GM12872 (cell line): ENCODE data around the gene SPEM1.

Source experiments
- CTCF ChIP-seq: IDR thresholded peaks from 3 replicates; pipeline ENCODE4 v1.5.1; 2011; ENCODE audit warnings: low read depth, mild to moderate bottlenecking, low read length, moderate library complexity; ENCODE audit not compliant: insufficient read depth

Gene SPEM1

DNA sequence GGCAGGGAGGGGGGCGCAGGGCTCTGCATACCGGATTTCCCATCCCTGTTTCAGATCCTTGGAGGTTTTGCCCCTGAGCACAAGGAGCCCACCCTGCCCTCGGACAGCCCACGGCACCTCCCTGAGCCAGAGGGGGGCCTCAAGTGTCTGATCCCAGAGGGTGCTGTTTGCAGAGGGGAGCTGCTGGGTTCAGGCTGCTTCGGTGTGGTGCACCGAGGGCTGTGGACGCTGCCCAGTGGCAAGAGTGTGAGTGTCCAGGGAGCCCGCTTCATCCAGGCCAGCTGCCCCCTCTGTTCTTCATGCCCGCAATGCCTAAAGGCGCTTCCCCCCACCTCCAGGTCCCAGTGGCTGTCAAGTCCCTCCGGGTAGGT is 36.8 kb upstream of the SPEM1 start:
- no peak for TF ChIP-seq CTCF

DNA sequence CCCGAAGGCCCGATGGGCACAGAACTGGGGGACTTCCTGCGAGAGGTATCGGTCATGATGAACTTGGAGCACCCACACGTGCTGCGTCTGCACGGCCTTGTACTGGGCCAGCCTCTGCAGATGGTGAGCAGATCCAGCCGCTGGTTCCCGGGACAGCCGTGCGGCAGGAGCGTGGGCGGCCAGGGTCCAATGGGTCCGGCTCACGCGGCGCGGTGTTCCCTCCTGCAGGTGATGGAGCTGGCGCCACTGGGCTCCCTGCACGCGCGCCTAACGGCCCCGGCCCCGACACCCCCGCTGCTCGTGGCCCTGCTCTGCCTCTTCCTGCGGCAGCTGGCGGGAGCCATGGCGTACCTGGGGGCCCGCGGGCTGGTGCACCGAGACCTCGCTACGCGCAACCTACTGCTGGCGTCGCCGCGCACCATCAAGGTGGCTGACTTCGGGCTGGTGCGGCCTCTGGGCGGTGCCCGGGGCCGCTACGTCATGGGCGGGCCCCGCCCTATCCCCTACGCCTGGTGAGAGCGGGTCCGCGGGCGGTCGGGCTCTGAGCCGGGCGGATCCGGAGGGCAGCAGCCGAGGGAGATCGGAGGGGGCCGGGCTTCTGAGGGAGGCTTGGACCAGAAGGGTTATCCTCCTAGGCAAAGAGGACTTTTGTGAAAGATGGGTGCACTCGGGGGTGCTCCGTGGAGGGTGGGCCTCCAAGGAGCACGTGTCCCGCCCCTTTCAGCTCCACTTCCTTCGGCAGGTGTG is 36.2 kb upstream of the SPEM1 start:
- no peak for TF ChIP-seq CTCF

DNA sequence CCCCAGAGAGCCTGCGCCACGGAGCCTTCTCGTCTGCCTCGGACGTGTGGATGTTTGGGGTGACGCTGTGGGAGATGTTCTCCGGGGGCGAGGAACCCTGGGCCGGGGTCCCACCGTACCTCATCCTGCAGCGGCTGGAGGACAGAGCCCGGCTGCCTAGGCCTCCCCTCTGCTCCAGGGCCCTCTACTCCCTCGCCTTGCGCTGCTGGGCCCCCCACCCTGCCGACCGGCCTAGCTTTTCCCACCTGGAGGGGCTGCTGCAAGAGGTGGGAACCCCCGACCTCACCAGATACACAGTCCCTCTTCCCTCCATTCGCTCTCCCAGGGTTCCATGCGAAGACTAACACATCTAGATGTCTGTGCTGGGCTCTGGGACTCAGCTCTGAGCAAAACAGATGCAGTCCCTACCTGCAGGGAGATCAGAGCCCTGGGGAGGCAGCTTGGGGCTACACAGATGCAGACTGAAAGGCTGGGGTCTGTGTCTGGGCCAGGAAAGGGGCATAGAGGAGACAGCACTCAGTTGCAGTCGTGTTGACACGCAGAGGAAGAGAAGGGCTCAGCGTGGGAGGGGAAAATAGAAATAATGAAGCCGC is 35.5 kb upstream of the SPEM1 start:
- no peak for TF ChIP-seq CTCF

GRCh38 chr17:7388856-7389255 is 31.3 kb upstream of the SPEM1 start:
- no peak for TF ChIP-seq CTCF

GRCh38 chr17:7389924-7390910 is 29.9 kb upstream of the SPEM1 start:
- no peak for TF ChIP-seq CTCF

- TF ChIP-seq CTCF: no peak
Observed at GRCh38 chr17:7391307-7391706, 28.8 kb upstream of the SPEM1 start.
